SK-N-SH treated with all-trans-retinoic acid at 6 μM for 48 hours (cell line): Measurements from ENCODE around the gene TNFRSF11A.

Experiments used
- PATZ1 ChIP-seq: fragments of 250-450 bp; sonication (Bioruptor Pico); IDR thresholded peaks from 2 replicates; pipeline ENCODE4 v1.8.0; 2020; ENCODE audit warnings: mild to moderate bottlenecking, moderate library complexity, borderline replicate concordance
- TCF4 ChIP-seq: fragments of 250-450 bp; sonication (Bioruptor Pico); IDR thresholded peaks from 2 replicates; pipeline ENCODE4 v1.8.0; 2021; ENCODE audit warnings: mild to moderate bottlenecking, moderate library complexity, borderline replicate concordance
- TOX ChIP-seq: fragments of 250-450 bp; sonication (Bioruptor Pico); IDR thresholded peaks from 2 replicates; pipeline ENCODE4 v1.8.0; 2021; ENCODE audit warnings: mild to moderate bottlenecking, moderate library complexity, borderline replicate concordance
- TF ChIP-seq, protein P1 (sequence below): fragments of 250-450 bp; sonication (Bioruptor Pico); IDR thresholded peaks from 2 replicates; pipeline ENCODE4 v1.8.0; 2021; ENCODE audit warnings: low read depth, mild to moderate bottlenecking, moderate library complexity, borderline replicate concordance
- TF ChIP-seq, protein P2 (sequence below): fragments of 250-450 bp; sonication (Bioruptor Pico); IDR thresholded peaks from 2 replicates; pipeline ENCODE4 v1.5.1; 2020; ENCODE audit warnings: low read depth, mild to moderate bottlenecking, moderate library complexity

DNA sequence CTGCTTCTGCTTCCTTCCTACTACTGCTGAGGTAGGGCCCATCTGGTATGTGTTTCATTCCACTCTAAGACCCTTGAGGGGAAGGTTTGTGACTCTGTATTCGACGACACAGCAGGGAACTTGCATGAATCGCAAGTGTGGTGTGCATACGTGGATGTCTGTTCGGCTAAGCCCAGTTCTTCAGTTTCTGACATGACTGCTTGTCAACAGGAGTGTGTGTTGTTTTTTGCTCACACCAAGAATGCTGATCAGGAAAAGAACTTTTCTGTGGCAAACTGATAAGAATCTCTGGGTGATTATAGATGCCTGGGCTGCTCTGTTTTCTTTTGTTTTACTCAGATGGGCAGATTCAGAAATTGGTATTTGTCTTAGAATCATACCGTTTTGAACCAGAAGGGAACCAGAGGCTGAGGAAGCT lies 22.0 kb downstream of the TNFRSF11A start:
- no peak for TF ChIP-seq TCF4 (CRISPR knock-in tag)
- TF ChIP-seq TOX, result no peak
- TF ChIP-seq, protein P1, sequence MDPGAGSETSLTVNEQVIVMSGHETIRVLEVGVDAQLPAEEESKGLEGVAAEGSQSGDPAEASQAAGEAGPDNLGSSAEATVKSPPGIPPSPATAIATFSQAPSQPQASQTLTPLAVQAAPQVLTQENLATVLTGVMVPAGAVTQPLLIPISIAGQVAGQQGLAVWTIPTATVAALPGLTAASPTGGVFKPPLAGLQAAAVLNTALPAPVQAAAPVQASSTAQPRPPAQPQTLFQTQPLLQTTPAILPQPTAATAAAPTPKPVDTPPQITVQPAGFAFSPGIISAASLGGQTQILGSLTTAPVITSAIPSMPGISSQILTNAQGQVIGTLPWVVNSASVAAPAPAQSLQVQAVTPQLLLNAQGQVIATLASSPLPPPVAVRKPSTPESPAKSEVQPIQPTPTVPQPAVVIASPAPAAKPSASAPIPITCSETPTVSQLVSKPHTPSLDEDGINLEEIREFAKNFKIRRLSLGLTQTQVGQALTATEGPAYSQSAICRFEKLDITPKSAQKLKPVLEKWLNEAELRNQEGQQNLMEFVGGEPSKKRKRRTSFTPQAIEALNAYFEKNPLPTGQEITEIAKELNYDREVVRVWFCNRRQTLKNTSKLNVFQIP, result no peak
- TF ChIP-seq, protein P2, sequence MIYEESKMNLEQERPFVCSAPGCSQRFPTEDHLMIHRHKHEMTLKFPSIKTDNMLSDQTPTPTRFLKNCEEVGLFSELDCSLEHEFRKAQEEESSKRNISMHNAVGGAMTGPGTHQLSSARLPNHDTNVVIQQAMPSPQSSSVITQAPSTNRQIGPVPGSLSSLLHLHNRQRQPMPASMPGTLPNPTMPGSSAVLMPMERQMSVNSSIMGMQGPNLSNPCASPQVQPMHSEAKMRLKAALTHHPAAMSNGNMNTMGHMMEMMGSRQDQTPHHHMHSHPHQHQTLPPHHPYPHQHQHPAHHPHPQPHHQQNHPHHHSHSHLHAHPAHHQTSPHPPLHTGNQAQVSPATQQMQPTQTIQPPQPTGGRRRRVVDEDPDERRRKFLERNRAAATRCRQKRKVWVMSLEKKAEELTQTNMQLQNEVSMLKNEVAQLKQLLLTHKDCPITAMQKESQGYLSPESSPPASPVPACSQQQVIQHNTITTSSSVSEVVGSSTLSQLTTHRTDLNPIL, result no peak
- TF ChIP-seq PATZ1 (CRISPR knock-in tag), result no peak
